NCI-H146 (cell line): ENCODE measurements around the gene SH2B2.
"Not testable (repeated sequence)": the region's sequence is repeated elsewhere in the genome, so short reads cannot be mapped to it uniquely, and the experiment has no call there.

Experiments
- DNase-seq: peaks from one replicate; lab custom pipeline; 2025; lab: John Stamatoyannopoulos, UW

SH2B2 gene

GRCh38 chr7:102306916-102307677 lies 20.4 kb downstream of the SH2B2 start:
- no peak for DNase-seq

GRCh38 chr7:102310414-102310815 lies 23.7 kb downstream of the SH2B2 start:
- DNase-seq = no peak

GRCh38 chr7:102312317-102312716 lies 25.6 kb downstream of the SH2B2 start:
- DNase-seq = no peak

GRCh38 chr7:102313997-102314780 lies 27.5 kb downstream of the SH2B2 start:
- no peak for DNase-seq

DNA sequence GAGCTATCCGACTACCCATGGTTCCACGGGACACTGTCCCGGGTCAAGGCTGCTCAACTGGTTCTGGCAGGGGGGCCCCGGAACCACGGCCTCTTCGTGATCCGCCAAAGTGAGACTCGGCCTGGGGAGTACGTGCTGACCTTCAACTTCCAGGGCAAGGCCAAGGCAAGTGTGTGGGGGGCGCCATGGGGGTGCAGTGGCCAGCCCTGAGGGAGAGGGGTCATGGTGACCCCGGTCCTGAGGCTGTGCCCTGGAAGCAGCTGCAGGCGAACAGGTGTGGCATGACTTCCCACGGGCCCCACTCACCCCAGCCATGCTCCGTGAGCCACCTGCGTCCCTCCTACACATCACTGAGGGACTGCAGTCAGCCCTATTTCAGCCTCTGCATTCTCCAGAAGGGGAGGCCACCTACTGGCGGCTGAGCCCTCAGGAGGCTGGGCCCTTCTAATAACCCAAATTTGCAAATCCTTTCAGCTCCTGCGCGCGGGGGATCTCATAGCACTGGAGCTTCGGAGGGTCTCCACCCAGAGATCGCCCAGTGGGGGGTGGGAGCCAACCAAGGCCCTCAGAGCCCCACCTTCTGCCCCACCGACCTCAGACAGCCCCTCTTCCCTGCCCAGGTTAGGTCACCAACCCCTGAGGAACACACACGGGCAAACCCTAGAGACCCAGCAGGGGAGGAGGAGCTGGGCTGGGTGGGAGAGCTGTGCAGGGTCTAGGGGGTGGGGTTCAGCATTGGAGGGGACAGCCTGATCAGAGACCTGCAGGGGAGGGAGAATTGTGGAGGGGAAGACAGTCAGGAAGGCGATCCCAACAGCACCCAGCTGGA lies 30.8 kb downstream of the SH2B2 start:
- no peak for DNase-seq

GRCh38 chr7:102318482-102318971 lies 31.9 kb downstream of the SH2B2 start:
- DNase-seq = no peak

GRCh38 chr7:102319671-102320070 lies 33.0 kb downstream of the SH2B2 start:
- DNase-seq = no peak

DNA sequence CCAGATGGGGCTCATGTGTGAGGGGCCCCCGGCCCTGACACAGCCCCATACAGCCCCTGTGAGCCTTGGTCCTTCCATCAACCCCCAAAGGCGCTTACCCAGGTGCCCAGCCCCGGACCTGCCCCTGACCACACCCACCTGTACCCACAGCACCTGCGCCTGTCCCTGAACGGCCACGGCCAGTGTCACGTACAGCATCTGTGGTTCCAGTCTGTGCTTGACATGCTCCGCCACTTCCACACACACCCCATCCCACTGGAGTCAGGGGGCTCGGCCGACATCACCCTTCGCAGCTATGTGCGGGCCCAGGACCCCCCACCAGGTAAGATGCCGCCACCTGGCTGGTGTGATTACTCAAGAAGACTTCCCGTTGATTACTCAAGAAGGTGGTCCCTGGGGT lies 33.5 kb downstream of the SH2B2 start:
- DNase-seq = no peak

DNA sequence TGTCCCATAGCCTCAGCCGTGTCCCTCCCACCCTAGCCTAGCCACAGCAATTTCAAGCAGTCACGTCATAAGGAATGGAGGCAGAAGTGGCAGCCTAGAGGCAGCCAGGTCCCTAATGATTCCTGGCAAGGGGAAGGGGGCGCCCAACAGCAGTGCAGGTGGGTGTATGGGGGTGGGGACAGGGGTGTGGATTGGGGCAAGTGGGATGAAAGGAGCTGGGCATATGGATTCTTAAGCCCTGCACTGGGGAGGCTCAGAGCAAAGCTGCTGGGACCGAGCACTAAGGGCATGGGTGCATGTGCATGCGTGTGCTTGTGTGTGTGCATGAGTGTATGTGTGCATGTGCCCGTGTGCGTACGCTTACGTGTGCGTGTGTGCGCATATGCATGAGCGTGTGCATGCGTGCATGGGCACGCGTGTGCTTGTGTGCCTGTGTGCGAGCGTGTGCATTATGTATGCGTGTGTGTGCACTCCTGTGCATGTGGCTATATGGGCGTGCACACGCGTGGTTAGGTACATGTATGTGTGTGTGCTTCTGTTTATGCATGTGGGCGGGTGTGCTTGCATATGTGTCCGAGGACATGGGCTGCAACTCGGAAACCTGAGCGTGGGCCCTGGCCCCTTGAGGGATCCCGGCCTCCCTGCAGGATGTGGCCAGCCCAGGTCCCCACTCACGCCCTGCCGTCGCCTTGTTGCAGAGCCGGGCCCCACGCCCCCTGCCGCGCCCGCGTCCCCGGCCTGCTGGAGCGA lies 34.1 kb downstream of the SH2B2 start:
- DNase-seq = no peak

DNA sequence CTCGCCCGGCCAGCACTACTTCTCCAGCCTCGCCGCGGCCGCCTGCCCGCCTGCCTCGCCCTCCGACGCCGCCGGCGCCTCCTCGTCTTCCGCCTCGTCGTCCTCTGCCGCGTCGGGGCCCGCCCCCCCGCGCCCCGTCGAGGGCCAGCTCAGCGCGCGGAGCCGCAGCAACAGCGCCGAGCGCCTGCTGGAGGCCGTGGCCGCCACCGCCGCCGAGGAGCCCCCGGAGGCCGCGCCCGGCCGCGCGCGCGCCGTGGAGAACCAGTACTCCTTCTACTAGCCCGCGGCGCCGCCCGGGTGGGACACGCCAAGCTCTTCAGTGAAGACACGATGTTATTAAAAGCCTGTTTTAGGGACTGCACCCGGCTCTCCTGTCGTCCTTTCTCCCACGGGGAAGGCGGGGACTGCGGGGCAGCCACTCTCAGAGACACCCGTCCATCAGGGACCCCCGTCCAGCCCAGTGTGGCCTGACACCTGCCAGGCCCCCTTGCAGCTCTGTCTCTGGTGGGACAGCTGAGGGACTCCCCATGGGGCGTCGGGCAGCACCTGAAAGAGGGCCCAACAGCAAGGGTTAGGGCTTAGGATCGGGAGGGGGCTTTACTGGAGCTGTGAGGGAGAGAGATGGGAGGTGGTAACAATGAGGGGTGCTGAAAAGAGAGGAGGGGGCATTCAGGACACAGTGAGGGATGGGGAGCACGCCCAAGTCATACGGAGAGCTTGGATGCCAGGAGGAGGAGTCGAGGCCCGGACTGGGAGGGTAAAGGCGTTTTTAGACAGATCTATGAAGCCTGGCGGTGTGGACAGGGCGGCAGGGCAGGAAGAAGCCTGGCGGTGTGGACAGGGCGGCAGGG lies 34.9 kb downstream of the SH2B2 start:
- no peak for DNase-seq

DNA sequence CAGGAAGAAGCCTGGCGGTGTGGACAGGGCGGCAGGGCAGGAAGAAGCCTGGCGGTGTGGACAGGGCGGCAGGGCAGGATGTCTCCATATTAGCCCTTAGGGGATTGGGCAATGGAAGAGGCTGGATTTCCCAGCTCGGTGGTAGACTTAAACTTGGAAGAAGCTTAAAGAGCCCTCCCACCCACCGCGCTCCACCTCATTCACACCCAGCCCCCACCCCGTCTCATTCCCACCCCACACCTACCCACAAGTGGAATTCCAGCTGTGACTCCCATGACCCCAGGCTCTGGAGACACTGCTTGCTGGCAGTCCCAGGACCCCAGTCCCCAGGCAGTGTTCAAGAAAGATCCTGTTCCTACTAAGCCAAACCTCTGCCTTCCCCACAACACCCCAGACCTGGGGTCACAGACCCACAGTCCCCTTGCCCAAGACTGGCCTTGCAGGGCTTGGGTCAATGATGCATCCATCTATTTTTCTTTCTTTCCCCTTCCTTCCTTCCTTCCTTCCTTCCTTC lies 35.6 kb downstream of the SH2B2 start:
- DNase-seq = no peak

DNA sequence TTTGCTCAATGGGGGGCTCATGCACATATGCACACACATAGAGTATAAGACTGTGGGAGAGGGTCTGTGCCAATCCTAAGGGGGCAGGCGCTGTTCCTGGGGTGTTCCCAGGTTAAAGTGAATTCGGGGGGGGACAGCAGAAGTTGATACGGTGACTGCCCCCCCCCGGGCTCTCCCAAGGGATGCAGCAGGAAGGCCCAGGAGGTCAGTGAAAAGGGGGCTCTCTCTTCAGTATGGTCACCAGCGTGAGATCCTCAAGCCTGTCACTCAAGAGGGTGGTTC lies 37.2 kb downstream of the SH2B2 start:
- DNase-seq = no peak

DNA sequence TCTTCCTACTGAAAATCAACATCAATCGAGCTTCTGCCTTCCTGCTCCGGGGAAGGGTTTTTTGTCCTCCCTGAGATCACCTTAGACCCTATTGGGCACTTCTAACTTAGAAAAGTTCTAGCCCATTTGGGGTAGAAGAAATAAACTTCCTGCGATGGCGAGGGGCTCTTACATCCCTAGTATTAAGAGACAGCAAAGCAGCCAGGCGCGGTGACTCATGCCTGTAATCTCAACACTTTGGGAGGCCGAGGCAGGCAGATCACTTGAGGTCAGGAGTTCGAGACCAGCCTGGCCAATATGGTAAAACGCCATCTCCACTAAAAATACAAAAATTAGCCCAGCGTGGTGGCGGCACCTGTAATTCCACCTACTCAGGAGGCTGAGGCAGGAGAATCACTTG lies 38.4 kb downstream of the SH2B2 start:
- DNase-seq = not testable (repeated sequence)

- DNase-seq = no peak
Observed at GRCh38 chr7:102326157-102326889, 39.7 kb downstream of the SH2B2 start.

DNA sequence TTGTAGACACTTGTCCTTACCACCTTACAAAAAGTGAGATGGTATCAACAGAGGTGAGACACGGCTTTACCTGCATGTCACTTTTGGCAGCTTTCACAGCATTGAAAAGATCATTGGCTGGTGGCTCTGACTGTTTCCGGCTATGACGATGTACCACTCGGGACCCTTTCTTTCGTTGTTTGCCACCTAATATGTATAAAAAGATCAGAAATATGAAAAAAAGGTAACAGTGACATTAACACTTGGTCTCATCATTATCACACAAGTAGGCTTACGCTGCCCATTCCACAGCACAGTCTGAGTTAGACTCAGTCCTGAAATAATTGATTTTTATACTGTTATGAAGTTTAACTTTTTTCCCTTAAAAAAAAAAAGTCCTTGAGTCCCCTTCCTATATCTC lies 40.5 kb downstream of the SH2B2 start:
- DNase-seq = not testable (repeated sequence)

- DNase-seq = not testable (repeated sequence)
Observed at GRCh38 chr7:102328863-102329262, 42.2 kb downstream of the SH2B2 start.

- DNase-seq = not testable (repeated sequence)
Observed at GRCh38 chr7:102329366-102329765, 42.7 kb downstream of the SH2B2 start.

GRCh38 chr7:102330666-102331460 lies 44.2 kb downstream of the SH2B2 start:
- DNase-seq = not testable (repeated sequence)

DNA sequence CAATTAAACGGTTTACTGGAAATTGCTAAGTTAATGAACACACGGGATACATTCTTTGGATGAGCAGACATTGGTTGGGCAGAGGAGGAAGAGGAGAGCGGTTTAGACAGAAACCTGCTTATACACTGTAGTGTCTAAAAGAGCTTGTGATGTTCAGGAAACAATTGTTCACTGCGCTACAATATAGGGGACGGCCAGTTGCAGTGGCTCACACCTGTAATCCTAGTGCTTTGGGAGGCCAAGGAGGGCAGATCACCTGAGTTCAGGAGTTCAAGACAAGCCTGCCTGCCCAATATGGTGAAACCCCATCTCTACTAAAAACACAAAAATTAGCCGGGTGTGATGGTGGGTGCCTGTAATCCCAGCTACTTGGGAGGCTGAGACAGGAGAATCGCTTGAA lies 48.9 kb downstream of the SH2B2 start:
- not testable (repeated sequence) for DNase-seq
